Measurements from ENCODE around the gene ROCK2. TPM values are rescaled to one million over a fixed set of nuclear protein-coding genes. Genes with fewer than 3 reads are reported as not detected.

ROCK2 gene
- total RNA-seq, 3 donors from 2014 or later = 67.7 to 77.8 (median 71.0) TPM

- no peak for ATAC-seq
Measured at GRCh38 chr2:11227595-11227994, 116.8 kb downstream of the ROCK2 start.

GRCh38 chr2:11224887-11225286 is 119.5 kb downstream of the ROCK2 start:
- no peaks in the 10 kb centered on the region for H3K9me3 ChIP-seq
- no peak overlapping the region for H3K4me3 ChIP-seq
- H3K4me1 ChIP-seq (ENCODE audit: low read depth) = no peaks in the 10 kb centered on the region
- DNase-seq (no peak), ATAC-seq (no peak)
- intact Hi-C loops (cut with DNase I, micrococcal nuclease) = no loop called here
- H3K36me3 ChIP-seq (ENCODE audit: low read depth) = peaks cover 3% of the 10 kb centered on the region
- no peak for TF ChIP-seq CTCF (IDR thresholded peaks at IDR 0.05)

More at GRCh38 chr2:11227595-11227994, 116.8 kb downstream of the ROCK2 start:
- H3K9me3 ChIP-seq = no peaks in the 10 kb centered on the region
- no peak for TF ChIP-seq CTCF (IDR thresholded peaks at IDR 0.05)
- DNase-seq = no peak
- no peak overlapping the region for H3K4me3 ChIP-seq
- intact Hi-C loops (cut with DNase I, micrococcal nuclease) = no loop called here
- H3K4me1 ChIP-seq (ENCODE audit: low read depth) = no peaks in the 10 kb centered on the region
- peaks cover 3% of the 10 kb centered on the region for H3K36me3 ChIP-seq (ENCODE audit: low read depth)

- DNase-seq (no peak), ATAC-seq (no peak)
- intact Hi-C loops (cut with DNase I, micrococcal nuclease) = no loop called here
- Histone ChIP-seq H3K4me1 (ENCODE audit: low read depth) (no peaks in the 10 kb centered on the region), H3K36me3 (ENCODE audit: low read depth) (peaks cover 3% of the 10 kb centered on the region), H3K4me3 (no peak overlapping the region), H3K9me3 (no peaks in the 10 kb centered on the region)
- TF ChIP-seq CTCF (IDR thresholded peaks at IDR 0.05) = no peak
Measured at GRCh38 chr2:11222845-11223244, 121.6 kb downstream of the ROCK2 start.

DNA sequence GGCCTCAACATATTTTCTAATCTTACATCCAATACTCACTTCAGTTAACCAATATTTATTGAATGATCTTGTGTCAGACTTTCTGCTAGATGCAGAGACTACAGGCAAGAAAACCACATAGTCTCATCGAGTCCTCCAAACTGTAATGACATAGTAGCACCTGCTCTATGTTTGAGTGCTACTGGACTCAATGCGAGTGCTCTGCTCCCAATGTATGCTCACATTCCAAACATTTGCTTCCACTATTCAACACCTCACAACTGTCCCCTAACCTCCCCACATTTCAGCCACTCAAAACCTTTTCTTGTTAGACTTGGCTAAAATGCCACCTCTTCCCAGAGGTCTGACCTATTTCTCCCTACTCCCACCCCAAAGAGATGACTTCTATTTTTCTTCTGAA is 124.0 kb downstream of the ROCK2 start:
- no peak for DNase-seq
- Histone ChIP-seq H3K36me3 (ENCODE audit: low read depth) (no peaks in the 10 kb centered on the region), H3K4me1 (ENCODE audit: low read depth) (no peaks in the 10 kb centered on the region), H3K9me3 (no peaks in the 10 kb centered on the region), H3K4me3 (no peak overlapping the region)
- no peak for TF ChIP-seq CTCF (IDR thresholded peaks at IDR 0.05)
- intact Hi-C loops (cut with DNase I, micrococcal nuclease) = no loop called here
- no peak for ATAC-seq

DNA sequence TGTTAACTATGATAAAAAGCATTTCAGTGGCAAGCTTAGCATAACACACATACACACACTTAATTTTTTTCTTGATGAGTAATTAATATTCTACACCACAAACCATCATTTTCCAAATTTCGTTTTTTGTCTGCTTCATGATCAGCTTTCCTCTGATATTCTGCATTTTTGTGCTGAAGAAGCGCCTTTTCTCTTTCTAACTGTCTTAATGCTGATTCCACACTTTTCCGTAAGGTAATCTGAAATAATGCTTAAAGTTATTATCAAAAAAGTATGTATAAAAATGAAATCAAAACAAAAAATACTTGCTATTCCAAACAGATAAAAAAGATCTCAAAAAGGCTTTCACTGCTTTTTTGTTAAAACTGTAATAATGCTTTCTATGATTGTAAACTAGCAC is 129.0 kb downstream of the ROCK2 start:
- H3K4me1 ChIP-seq (ENCODE audit: low read depth) = no peaks in the 10 kb centered on the region
- DNase-seq (no peak), ATAC-seq (no peak)
- no peaks in the 10 kb centered on the region for H3K36me3 ChIP-seq (ENCODE audit: low read depth)
- intact Hi-C loops (cut with DNase I, micrococcal nuclease) = no loop called here
- no peak overlapping the region for H3K4me3 ChIP-seq
- TF ChIP-seq CTCF (IDR thresholded peaks at IDR 0.05) = no peak
- H3K9me3 ChIP-seq = no peaks in the 10 kb centered on the region

DNA sequence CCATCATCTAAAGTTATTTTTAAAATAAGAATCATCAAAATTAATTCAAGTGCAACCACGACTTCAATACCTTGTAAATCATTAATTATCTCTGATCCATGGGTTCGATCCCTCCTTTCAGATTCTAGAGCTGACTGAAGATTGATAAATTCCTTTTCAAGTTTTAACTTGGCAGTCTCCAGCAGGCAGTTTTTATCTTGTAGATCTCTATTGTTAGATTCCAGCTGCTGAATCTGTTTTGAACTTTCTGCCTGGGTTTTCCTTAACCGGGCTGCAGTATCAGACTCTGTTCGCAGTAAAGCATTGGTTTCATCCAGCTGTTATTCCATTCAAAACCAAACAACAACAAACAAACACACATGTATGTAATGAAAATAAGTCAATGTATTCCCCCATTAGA is 129.7 kb downstream of the ROCK2 start:
- Histone ChIP-seq H3K9me3 (no peaks in the 10 kb centered on the region), H3K36me3 (ENCODE audit: low read depth) (no peaks in the 10 kb centered on the region), H3K4me3 (no peak overlapping the region), H3K4me1 (ENCODE audit: low read depth) (no peaks in the 10 kb centered on the region)
- no peak for TF ChIP-seq CTCF (IDR thresholded peaks at IDR 0.05)
- intact Hi-C loops (cut with DNase I, micrococcal nuclease) = no loop called here
- ATAC-seq (no peak), DNase-seq (no peak)
